DMS 273 treated with DMSO at 0.1 percent for 48 hours (cell line): Measurements from ENCODE around the gene ACAP2.

Experiments used
- DNase-seq: peaks from one replicate; lab custom pipeline; 2025; lab: John Stamatoyannopoulos, UW

ACAP2 gene

DNA sequence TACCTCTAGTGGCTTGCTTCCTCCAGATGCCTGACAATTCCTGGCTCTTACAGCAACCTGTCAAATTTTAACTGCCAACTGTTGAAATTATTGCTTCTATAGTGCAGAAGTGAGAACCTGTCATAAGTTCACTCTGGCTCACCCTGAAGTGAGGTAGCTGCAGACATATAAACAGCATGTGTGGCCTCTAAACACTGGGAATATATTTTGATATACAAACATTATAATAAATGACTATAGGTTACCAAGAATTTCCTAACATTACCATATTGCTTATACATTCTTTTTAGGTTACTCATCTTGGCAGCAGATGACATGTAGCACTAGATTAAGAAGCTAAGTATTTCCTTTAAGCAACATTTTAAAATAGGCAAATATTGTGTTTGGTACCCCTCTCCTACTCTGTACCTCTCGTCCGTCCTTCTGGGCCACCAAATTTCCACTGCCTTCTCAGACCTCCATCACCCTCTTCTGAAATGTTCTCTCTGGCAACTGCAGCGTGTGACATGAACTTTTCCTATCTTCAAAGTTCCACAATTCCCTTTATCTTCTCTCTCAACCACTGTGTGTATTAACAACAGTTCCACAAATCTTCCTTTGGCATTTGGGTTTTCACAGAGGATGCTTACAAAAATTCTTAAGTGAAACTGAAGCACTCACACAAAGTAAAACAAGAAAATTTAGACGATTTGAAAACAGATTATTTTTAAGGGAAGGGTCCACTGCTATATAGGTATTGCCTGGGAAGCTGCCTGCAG is 156.5 kb downstream of the ACAP2 start:
- DNase-seq: no peak

DNA sequence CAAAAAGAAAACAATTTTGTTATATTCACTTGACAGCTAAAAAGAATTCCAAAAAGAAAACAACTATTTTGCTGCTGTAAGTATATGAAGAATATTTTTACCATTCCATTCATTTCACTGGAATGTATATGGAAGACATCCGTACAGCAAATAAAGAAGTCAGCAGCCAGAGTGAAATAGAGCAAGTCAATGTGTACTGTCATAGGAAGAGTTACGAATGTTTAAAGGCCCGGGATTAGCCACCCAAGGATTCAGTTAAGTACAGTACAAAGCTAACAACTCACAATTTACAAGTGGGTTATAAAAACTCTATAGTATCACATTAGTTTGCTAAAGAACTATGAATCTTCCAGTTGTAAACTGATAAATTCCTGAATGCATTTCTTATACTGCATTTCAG is 157.4 kb downstream of the ACAP2 start:
- DNase-seq: no peak

DNA sequence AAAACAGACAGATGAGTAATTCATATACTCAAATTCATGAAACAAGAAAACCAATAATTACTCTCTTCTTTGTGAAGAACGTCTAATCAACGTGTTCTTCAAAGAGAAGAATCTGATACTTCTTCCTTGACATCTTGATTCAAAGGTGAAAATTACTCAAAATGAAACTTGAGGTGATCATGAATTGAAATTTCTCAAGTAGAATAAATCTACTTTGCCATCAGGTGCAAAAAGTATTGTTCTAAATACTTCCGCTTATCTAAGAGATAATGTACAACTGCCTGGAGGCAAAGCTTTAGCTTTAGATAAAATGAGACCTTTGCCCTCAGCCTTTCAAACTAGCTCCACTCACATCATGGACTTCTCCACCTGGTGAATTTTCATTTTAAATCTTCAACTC is 158.0 kb downstream of the ACAP2 start:
- DNase-seq: no peak

DNA sequence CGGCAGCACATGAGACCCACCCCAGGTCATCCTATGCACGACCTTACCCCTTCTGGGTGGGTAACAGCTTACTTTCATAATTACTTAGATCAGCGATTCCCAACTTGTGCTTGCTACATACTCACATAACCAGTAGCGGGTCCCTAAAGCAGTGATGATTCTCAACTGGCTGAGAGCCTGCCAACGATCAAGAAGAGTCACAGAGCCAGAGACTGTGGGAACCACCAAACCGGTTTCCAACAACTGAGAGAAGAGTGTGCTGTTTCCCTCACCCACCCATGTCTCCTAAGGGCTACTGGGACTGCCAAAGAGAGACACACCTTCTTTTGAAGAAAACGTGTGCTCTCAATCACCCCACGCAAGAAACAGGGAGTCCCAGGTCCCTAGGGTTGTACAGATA is 159.9 kb downstream of the ACAP2 start:
- DNase-seq: no peak

DNA sequence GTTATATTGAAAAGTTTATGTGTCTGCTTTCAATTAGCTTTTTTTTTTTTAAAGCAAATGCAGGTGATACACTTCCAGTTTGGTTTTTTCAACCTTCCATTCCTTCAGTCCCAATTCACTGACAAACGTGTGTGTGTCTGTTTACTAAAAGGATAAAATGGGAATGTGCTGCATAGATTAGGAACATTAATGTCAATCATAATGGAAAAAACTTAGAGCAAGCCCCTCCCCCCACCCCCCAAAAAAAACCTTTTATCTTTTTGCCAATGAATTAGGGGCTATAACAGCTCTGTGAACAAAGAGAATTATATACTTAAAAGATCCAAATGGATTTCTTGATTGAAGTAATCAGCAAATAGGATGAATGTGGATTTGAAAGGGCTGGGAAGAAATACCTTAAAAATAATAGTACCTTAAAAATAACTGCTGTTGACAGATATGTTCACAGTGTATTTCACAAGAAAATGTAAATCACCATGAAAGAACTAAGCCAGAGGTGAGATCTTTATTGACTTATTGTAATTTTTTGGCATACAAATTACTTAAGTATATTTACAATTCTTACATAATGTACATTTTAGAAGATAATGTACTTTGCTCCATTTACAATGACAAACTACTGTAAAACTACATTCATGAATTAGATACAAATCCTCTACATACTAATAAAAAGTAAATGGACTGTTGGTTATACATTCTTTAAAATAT is 168.4 kb downstream of the ACAP2 start:
- DNase-seq: no peak

DNA sequence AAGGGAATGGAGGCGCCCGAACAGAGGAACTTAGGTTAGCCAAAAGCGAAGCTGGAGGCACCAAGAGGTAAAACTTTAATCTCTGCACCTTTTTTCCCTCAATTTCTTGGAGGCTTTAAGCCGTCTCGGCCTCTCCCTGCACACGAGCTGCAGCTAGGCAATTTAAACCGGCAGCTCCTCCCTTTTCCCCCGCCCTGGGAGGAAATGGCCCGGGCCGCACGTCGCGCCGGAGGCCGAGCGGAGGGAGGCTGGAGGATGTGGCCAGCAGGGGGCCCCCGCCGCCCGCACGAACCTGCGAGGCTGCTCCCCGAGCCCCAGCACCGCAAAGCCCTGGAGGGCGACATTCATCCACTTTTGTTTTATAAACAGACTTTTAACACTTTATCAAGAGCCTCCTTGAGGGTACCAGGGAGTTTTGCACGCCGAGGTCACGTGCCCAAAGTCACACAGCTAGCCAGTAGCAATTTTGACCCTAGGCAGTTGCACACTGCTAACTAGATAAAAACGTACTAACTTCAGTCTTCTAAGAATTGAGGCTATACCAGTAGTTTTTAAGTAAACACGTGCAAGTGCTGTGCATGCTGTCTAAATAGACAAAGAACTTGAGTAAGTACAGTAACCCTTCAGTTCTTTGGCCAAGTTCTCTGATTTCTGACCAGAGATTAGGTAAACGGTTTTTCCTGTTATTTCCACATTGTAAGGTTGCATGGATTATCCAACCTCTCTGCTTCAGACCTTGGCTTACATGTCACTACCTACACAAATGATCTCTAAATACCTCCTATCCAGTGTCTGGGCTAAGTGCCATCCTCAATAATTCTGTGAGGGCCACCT is 171.2 kb downstream of the ACAP2 start:
- DNase-seq: peak; percentile 87

DNA sequence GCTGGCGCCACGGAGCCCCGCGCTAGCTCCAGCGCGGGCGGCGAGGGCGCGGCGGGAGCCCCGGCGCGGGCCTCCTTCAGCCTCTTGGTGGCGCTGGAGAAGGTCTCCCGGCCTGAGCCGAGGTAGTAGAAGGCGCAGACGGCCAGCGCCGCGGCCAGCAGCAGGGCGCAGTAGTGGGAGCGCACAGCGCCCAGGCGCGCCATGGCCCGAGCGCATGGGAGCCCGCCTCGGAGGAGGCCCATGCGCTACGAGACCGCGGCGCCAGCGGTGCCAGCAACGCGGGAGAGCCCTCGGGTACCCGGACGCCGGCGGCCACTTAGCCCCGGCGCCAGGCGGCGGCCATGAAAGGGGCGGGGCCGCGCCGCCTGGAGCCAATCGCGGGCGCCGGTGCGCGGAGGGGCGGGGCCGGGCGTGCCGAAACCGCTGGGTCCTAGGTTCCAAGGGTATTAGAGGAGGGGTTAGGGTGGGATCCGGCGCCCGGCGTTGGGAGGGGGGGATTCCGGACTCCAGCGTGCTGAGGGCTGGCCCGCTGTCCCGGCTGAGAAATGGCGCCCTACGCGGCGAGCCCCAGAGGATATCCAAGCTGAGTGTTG is 171.9 kb downstream of the ACAP2 start, which contains the start of gene XXYLT1:
TSS of gene XXYLT1 (minus strand) at position 343 of the 593 bp plus-strand sequence. CDS start at position 242, 101 bp downstream.
- peak; percentile 87 for DNase-seq

DNA sequence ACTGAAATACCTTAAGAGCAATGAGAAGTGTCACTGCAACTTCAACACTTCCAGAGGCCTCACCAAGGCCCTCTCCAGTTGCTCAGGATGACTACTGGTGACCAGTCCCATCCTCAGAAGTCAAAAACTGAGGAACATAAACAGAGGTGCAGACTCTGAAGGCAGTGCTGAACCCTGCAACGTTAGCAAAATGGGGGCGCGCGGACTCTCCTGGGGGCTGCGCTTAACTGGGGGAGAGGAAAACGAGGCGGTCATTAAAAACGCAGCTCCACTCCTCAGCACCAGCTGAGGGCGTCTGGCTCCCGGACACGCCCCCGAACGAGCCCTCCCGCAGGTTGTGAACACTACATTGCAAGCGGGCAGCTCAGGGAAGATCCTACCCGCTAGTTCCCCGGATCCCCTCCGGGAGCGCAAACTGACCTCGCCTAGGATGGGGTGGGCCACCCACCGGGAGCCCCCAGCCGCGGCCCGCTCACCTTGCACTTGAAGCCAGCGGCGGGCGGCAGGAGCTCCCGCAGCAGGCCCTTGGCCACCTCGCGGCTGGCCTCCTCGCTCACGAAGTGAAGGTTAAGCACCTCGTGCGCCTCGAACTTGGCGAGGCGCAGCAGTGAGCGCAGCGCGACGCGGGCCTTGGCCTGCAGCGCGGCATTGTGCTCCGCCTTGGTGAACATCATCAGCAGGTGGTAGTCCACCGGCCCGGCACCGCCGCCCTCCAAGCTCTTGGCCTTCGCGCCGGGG is 172.6 kb downstream of the ACAP2 start:
- peak; percentile 52 for DNase-seq

DNA sequence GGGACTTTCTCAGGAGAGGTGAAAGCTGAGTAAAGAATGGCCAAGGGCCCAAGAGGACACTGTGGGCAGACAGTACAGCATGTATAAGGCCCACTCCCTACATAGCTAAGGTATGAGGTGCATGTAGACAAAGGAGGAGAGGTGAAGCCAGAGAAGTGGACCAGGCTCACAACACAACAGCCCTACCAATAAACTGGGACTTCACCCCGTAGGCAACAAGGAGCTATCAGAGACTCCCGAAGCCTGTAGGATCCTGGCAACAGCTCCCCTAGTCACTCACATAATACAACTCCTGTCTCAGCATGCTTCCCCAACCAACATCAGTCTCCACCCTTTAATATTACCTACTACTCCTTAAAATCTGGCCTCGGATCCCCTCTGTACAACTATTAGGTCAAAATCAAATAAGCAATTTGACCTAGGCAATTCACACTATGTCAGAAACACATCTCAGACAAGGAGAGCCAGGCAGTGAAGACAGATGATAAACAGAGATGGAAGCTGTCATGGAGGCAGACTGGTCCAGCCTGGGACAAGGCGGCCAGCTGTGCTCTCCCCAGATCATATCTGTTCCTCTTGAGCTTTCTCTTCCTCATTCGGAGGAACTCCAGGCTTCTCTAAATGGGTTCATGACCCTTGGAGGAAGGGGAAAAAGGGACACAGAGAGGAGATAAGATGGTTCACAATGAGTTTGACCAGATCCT is 173.3 kb downstream of the ACAP2 start:
- no peak for DNase-seq

DNA sequence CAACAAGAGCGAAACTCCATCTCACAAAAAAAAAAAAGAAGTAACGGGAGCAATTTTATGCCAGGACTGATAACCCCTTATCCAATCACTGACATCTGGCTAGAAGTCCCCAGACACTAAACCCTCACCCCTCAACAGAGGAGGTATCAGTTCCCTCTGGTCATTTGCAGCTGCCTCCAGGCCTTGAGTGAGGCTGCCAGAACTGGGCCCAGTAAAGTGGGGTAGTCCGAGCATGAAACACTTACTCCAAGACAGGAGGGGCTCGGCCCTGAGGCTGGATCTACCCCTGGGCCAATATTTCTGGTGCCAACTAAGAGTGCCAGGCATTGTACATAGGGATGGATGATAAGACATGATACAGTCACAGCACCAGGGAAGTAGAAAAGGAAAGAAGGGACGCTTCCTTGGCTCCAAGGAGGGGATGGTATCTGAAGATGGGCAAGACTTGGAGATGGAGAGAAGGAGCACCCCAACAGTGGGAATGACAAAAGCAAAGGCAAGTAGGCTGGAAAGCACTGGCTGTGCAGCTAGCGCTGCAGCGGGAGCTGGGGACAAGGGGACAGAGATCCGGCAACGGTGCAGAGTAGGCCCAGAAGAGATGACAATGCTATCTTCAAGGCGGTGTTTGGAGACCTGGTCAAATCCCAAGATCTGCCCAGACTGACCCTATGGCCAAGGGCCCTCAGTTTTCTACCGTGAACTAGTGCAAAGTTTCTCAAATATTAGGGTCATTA is 174.1 kb downstream of the ACAP2 start:
- DNase-seq: no peak

DNA sequence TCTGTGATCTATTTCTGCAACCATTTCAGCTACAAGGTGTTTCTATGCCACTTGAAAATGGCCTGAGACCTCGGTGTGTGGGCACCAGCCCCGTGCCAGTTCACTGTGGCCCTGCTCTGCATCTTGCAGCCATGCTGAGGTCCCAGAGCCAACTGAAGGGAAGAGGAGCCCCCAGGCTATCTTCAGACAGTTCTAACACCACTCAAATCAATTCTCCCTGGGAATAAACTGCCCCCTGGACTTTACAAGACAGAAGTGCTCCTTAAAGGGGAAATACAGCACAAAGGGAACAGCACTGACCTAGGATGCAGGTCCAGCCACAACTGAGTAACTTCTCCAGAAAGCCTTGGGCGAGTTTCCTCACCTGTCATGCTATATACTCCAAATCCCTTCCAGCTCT is 175.7 kb downstream of the ACAP2 start:
- no peak for DNase-seq

DNA sequence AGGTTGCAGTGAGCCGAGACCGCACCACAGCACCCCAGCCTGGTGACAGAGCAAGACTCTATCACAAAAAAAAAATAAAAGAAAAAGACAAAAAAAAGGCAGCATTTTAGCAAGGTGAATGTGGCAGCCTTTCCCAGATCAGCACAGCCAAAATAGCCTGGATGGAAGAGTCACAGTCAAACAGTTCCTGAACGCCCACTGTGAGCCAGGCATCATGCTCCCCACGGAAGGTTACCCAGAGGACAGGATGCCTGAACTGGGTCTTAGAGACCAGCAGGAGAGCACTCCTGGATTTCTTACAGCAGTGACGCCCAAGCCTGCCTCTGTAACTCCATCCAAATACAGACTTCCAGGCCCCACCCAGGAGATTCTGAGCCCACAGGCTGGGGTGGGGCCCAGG is 176.4 kb downstream of the ACAP2 start:
- no peak for DNase-seq

DNA sequence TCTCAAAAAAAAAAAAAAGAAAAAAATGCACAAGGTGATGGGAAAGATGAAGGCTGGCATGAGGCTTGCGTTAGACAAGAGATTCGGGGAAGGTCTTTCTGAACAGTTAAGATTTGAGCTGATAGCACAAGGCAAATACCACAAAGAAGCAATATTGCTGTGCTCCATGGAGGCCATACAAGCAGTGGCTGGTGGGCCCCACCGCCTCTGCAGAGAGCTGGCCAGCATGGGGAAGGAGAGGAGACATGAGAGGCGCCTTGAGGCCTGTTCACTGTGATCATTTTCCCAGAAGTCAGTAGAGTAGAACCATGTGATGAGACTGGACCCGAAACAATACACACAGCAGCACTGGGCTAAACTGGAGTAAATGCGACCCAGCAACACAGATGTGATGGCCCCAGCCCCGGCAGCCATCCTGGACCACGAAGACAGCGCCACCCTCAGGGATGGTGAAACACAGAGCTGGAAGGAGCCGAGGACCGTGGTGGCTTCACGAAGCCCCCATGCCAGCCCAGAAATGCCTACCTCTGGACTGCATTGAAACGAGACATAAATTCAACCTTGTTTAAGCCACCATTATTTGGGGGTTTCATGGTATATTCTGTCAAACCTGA is 177.3 kb downstream of the ACAP2 start:
- no peak for DNase-seq

DNA sequence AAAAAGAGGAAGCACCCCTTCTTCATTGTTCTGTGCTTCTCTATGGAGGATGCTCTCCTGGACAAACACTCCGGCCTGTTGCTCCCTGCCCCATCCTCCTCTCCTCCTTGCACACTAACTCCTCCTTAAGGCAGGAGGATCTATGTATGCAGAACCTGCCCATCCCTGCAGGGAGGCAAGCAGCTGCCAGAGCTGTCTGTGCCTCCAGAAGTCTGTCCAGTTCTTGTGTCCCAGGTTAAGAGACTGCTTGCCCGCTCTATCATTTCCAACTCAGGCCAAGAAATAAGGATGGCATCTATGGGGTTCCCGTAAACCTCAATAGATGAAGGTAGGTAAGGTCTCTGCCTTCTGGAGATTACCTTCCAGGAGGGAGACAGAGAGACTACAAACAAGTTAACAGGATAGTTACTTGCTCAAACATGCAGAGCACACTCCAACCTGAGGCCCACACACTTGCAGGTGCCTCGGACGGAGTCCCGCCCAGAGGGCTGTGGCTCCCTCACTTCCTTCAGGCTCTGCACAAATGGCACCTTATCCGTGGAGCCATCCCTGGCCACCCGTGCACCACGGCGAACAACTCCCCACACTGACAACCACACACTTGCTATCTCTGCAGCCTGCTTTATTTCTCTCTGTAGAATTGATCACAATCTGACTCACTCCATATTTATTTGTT is 178.8 kb downstream of the ACAP2 start:
- no peak for DNase-seq

DNA sequence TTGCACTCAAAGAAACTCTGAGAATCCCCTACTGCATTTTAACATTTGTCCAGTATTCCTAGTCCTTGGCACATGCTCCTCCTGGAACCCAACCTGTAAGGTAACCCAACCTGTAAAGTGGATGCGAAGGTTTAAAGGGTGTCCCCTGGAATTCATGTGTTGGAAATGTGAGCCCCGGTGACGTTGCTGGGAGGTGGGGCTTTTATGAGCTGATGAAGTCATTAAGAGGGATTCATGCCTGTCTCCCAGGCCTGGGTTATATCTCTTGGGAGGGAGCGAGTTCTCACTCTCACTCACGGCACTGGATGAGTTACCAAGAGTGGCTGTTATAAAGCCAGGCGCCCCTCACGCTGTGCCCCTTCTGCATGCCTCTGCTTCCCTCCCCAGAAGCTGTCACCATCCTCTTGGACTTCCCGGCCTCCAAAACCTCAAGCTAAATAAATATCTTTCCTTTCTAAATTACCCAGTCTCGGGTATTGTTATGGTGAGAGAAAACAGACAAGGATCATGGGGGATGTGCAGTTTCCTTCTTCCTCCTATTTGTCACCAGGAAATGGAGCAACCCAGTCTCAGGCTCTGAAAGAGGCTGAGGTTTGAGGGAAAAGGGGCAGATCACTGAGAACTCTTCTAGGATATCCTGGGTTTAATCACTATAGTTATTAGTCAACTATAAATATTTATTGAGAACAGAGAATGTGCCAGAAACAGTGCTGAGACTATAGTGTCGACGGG is 179.5 kb downstream of the ACAP2 start:
- no peak for DNase-seq

DNA sequence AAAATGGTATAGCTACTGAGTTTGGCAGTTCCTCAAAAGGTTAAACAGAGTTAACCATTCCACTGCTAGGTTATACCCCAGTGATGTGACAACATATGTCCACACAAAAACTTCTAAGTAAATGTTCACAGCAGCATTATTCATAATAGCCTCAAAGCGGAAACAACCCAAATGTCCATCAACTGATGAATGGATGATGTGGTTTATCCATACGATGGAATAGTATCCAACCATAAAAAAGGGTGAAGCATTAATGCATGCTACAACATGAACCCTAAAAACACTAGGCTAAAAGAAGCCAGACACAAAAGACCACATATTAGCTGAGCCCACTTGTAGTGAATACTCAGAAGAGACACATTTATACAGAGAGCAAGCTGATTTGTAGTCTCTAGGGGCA is 180.9 kb downstream of the ACAP2 start:
- no peak for DNase-seq

DNA sequence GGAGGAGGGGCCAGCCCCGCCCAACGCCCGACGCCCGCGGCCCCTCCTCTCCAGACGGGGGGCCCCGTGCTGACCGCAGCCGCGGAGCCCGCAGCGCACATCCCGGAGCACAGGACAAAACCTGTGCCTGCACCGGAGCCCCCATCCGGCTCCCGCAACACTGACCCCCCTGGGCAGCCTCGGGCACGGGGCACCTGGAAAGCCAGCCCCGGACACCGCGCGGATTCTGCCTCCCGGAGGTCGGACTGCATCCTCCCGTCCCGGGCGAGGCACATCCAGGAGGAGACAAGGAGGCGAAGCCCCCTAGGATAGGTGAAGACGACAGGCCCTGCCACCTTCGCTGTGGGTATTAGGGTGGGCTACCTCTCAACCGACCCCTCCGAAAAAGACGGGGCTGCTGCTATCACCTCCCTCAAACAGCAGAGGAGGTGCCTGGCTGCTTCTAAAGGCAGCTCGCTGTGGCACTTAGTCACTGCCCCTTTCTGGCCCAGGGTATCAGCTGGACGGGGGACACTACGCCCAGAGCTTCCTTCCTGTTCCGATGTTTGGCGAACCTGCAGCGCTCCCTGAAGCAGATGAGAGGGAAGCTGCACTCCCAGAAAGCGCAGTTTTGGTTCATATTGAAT is 182.4 kb downstream of the ACAP2 start:
- no peak for DNase-seq
